NK-92 treated with Interleukin-12 subunit alpha and Interleukin-12 subunit beta, amount 100 ng/mL, for 24 hours (cell line): Measurements from ENCODE around the gene SYNDIG1.

Experiments used
- DNase-seq: peaks from one replicate; lab custom pipeline; 2025; lab: John Stamatoyannopoulos, UW

Gene SYNDIG1

GRCh38 chr20:24528583-24529368 lies 59.3 kb downstream of the SYNDIG1 start:
- DNase-seq = no peak

GRCh38 chr20:24529369-24529719 lies 59.9 kb downstream of the SYNDIG1 start:
- no peak for DNase-seq

- DNase-seq = no peak
Measured at GRCh38 chr20:24530131-24530680, 60.8 kb downstream of the SYNDIG1 start.

- DNase-seq = no peak
Measured at GRCh38 chr20:24531202-24531601, 61.8 kb downstream of the SYNDIG1 start.

GRCh38 chr20:24531631-24532419 lies 62.4 kb downstream of the SYNDIG1 start:
- no peak for DNase-seq

- DNase-seq = no peak
Measured at GRCh38 chr20:24533449-24533848, 64.0 kb downstream of the SYNDIG1 start.

GRCh38 chr20:24534282-24534681 lies 64.9 kb downstream of the SYNDIG1 start:
- DNase-seq = no peak

- no peak for DNase-seq
Measured at GRCh38 chr20:24535941-24536730, 66.7 kb downstream of the SYNDIG1 start.

- DNase-seq = no peak
Measured at GRCh38 chr20:24537210-24537609, 67.8 kb downstream of the SYNDIG1 start.

GRCh38 chr20:24542721-24543120 lies 73.3 kb downstream of the SYNDIG1 start:
- no peak for DNase-seq

GRCh38 chr20:24543168-24543567 lies 73.7 kb downstream of the SYNDIG1 start:
- DNase-seq = no peak

GRCh38 chr20:24543741-24544140 lies 74.3 kb downstream of the SYNDIG1 start:
- no peak for DNase-seq

GRCh38 chr20:24544371-24544770 lies 74.9 kb downstream of the SYNDIG1 start:
- DNase-seq = no peak

GRCh38 chr20:24545168-24545567 lies 75.7 kb downstream of the SYNDIG1 start:
- DNase-seq = no peak

GRCh38 chr20:24546232-24546892 lies 76.9 kb downstream of the SYNDIG1 start:
- DNase-seq = no peak

- DNase-seq = no peak
Measured at GRCh38 chr20:24547967-24548366, 78.5 kb downstream of the SYNDIG1 start.

- DNase-seq = no peak
Measured at GRCh38 chr20:24559114-24559732, 89.8 kb downstream of the SYNDIG1 start.

GRCh38 chr20:24560571-24561491 lies 91.4 kb downstream of the SYNDIG1 start:
- DNase-seq = no peak

- no peak for DNase-seq
Measured at GRCh38 chr20:24565835-24566351, 96.5 kb downstream of the SYNDIG1 start.

GRCh38 chr20:24566656-24567055 lies 97.2 kb downstream of the SYNDIG1 start:
- DNase-seq = no peak
